C1 segment of cervical spinal cord (tissue), 14 donors: ENCODE results near the gene SPOCK1.
"Not testable (repeated sequence)": the region's sequence is repeated elsewhere in the genome, so short reads cannot be mapped to it uniquely, and the experiment has no call there.

ENCODE experiments used
- DNase-seq, 14 donors: peaks; one replicate each; lab custom pipeline; 2025; lab: John Stamatoyannopoulos, UW

SPOCK1 gene

GRCh38 chr5:136957428-136957827, 541.7 kb downstream of the SPOCK1 start:
- no peak for DNase-seq

DNA sequence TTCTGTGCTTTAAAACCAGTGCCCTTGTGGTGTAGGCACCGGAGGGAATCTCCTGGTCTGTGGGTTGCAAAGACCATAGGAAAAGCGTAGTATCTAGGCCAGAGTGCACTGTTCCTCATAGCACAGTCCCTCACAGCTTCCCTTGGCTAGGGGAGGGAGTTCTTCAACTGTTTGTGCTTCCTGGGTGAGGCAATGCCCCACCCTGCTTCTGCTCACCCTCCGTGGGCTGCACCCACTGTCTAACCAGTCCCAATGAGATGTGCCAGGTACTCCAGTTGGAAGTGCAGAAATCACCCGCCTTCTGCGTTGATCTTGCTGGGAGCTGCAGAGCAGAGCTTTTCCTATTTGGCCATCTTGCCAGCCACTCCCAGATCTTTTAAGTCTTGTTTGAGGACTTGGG, 545.0 kb downstream of the SPOCK1 start:
- not testable (repeated sequence) for DNase-seq

DNA sequence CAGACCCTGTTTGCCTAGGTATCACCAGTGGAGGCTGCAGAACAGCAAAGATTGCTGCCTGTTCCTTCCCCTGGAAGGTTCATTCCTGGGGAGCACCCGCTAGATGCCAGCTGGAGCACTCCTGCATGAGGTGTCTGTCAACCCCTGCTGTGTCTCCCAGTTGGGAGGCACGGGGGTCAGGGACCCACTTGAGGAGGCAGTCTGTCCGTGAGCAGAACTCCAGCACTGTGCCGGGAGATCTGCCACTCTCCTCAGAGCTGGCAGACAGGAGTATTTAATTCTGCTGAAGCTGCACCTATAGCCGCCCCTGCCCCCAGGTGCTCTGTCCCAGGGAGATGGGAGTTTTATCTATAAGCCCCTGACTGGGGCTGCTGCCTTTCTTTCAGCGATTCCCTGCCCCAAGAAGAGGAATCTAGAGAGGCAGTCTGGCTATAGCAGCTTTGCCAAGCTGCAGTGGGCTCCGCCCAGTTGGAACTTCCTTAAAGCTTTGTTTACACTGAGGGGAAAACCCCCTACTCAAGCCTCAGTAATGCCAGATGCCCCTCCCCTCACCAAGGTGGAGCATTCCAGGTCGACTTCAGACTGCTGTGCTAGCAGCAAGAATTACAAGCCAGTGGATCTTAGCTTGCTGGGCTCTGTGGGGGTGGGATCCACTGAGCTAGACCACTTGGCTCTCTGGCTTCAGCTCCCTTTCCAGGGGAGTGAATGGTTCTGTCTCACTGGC, 545.6 kb downstream of the SPOCK1 start:
- DNase-seq = not testable (repeated sequence)

GRCh38 chr5:136927571-136927970, 571.6 kb downstream of the SPOCK1 start:
- no peak for DNase-seq

GRCh38 chr5:136926073-136926472, 573.1 kb downstream of the SPOCK1 start:
- DNase-seq = no peak
